Fibroblast of lung (primary cell): ENCODE measurements around the gene TRAK1. TPM values are rescaled to one million over a fixed set of nuclear protein-coding genes. Genes with fewer than 3 reads are reported as not detected.

Source experiments
- DNase-seq, 2 donors: peaks; one replicate each; pipeline versions ENCODE4 v3.0.0 to v3.0.0-alpha.2; 2010; ENCODE audit warnings: low read depth in 2 of 2
- H2AFZ ChIP-seq: 2 replicates; pipeline ENCODE4 v1.5.1; 2012; ENCODE audit warnings: low read length, control low read depth, inconsistent platforms
- H3K27ac ChIP-seq: 2 replicates; pipeline ENCODE4 v1.5.1; 2011; ENCODE audit warnings: low read length, control low read depth; ENCODE audit not compliant: insufficient read depth
- H3K27me3 ChIP-seq: 2 replicates; pipeline ENCODE4 v1.5.1; 2011; ENCODE audit warnings: mild to moderate bottlenecking, low read length; ENCODE audit not compliant: control insufficient read depth, insufficient read depth
- H3K36me3 ChIP-seq: 2 replicates; pipeline ENCODE4 v1.5.1; 2011; ENCODE audit warnings: low read length; ENCODE audit not compliant: control insufficient read depth, insufficient read depth
- H3K4me1 ChIP-seq: 2 replicates; pipeline ENCODE4 v1.5.1; 2011; ENCODE audit warnings: low read length; ENCODE audit not compliant: control insufficient read depth, insufficient read depth; ENCODE audit errors: extremely low read depth
- H3K4me2 ChIP-seq: 2 replicates; pipeline ENCODE4 v1.5.1; 2011; ENCODE audit warnings: low read length, control low read depth; ENCODE audit not compliant: insufficient read depth; ENCODE audit errors: extremely low read depth
- H3K4me3 ChIP-seq, 4 experiments: fragments of 200-600 bp in 1 of 4; sonication (generic) in 1 of 4; replicated peaks in 1 of 4; 2 replicates each; pipeline ENCODE4 v1.5.1; 2011 to 2016; ENCODE audit warnings: low read length in 4 of 4, low read depth in 3 of 4, mild to moderate bottlenecking in 3 of 4, control low read depth in 2 of 4, inconsistent platforms in 1 of 4, mixed read lengths in 1 of 4; ENCODE audit not compliant: insufficient read depth in 1 of 4; ENCODE audit errors: control extremely low read depth in 1 of 4
- H3K79me2 ChIP-seq: 2 replicates; pipeline ENCODE4 v1.5.1; 2012; ENCODE audit warnings: mild to moderate bottlenecking, low read length, inconsistent platforms; ENCODE audit not compliant: control insufficient read depth, insufficient read depth
- H3K9ac ChIP-seq: 2 replicates; pipeline ENCODE4 v1.5.1; 2011; ENCODE audit warnings: mild to moderate bottlenecking, low read length, control low read depth; ENCODE audit not compliant: insufficient read depth
- H3K9me3 ChIP-seq: 2 replicates; pipeline ENCODE4 v1.5.1; 2012; ENCODE audit warnings: low read depth, low read length; ENCODE audit not compliant: control insufficient read depth, insufficient read depth
- H4K20me1 ChIP-seq: 2 replicates; pipeline ENCODE4 v1.5.1; 2011; ENCODE audit warnings: low read length; ENCODE audit not compliant: control insufficient read depth, insufficient read depth; ENCODE audit errors: extremely low read depth
- CTCF ChIP-seq, 2 donors: IDR thresholded peaks in 1 of 2; conservative IDR thresholded peaks in 1 of 2; 1 replicate in 1 of 2; 2 replicates in 1 of 2; pipeline ENCODE4 v1.5.1; 2011 to 2012; ENCODE audit warnings: low read length in 2 of 2, control low read depth in 1 of 2, inconsistent platforms in 1 of 2, low read depth in 1 of 2, mild to moderate bottlenecking in 1 of 2
- EZH2 ChIP-seq: IDR thresholded peaks from 2 replicates; pipeline ENCODE4 v1.5.1; 2012; ENCODE audit warnings: low read length, control low read depth, mild to moderate bottlenecking; ENCODE audit errors: missing control alignments
- polyA plus RNA-seq, 2 donors: library from polyadenylated mRNA; depleted of rRNA in 1 of 2; stranded (reverse) in 1 of 2; unstranded in 1 of 2; fragments of >200 nt; gene quantifications; 2 replicates each; pipeline ENCODE4 v1.2.1, GENCODE V29; 2011 to 2012; ENCODE audit warnings: missing spikeins in 1 of 2
- total RNA-seq: library from RNA; depleted of rRNA; stranded (reverse); fragments of >200 nt; gene quantifications from 2 replicates; pipeline ENCODE4 v1.2.1, GENCODE V29; 2014

The TRAK1 gene
- total and polyA plus RNA-seq, 2 donors (not counting 1 experiment from before 2014, with no cell fraction given) = 37.8 to 44.0 TPM

- Histone ChIP-seq H3K27me3 (no peaks in the 10 kb centered on the region), H3K9ac (no peak overlapping the region), H3K27ac (peak overlapping the region; percentile 66), H3K79me2 (peaks cover 68% of the 10 kb centered on the region), H3K4me3 (peak overlapping the region in 3 of 4 experiments; percentile 6 to 43 (median 37)), H3K36me3 (no peaks in the 10 kb centered on the region), H3K4me2 (peak overlapping the region; percentile 67), H3K9me3 (no peaks in the 10 kb centered on the region), H3K4me1 (peaks cover 24% of the 10 kb centered on the region), H2AFZ (no peak overlapping the region), H4K20me1 (no peaks in the 10 kb centered on the region)
- no peak for DNase-seq
- TF ChIP-seq EZH2 (no peak), CTCF (conservative IDR thresholded peaks at IDR 0.05 in 1 of 2, IDR thresholded peaks at IDR 0.05 in 1 of 2; ENCODE audit: low read depth in 1 of 2, low read length in 2 of 2) (no peak)
These were observed 18.3 kb upstream of the TRAK1 start for GRCh38 chr3:42072831-42073301.

- H3K27ac ChIP-seq = no peak overlapping the region
- H3K79me2 ChIP-seq = peaks cover 74% of the 10 kb centered on the region
These were observed 13.4 kb upstream of the TRAK1 start for GRCh38 chr3:42077785-42078184.

GRCh38 chr3:42078677-42079076, 12.5 kb upstream of the TRAK1 start:
- peak in 1 of 2 donors; percentile 45 for DNase-seq
- H3K27ac ChIP-seq = no peak overlapping the region

More at GRCh38 chr3:42077785-42078184, 13.4 kb upstream of the TRAK1 start:
- H3K9ac ChIP-seq = no peak overlapping the region
- H4K20me1 ChIP-seq = no peaks in the 10 kb centered on the region
- no peaks in the 10 kb centered on the region for H3K36me3 ChIP-seq
- TF ChIP-seq EZH2 (no peak), CTCF (conservative IDR thresholded peaks at IDR 0.05 in 1 of 2, IDR thresholded peaks at IDR 0.05 in 1 of 2; ENCODE audit: low read depth in 1 of 2, low read length in 2 of 2) (no peak)
- H3K9me3 ChIP-seq = no peaks in the 10 kb centered on the region
- H2AFZ ChIP-seq = no peak overlapping the region
- peaks cover 12% of the 10 kb centered on the region for H3K4me1 ChIP-seq
- no peak for DNase-seq
- no peak overlapping the region for H3K4me3 ChIP-seq
- no peaks in the 10 kb centered on the region for H3K27me3 ChIP-seq
- H3K4me2 ChIP-seq = no peak overlapping the region

More at GRCh38 chr3:42078677-42079076, 12.5 kb upstream of the TRAK1 start:
- Histone ChIP-seq H4K20me1 (no peaks in the 10 kb centered on the region), H3K9me3 (no peaks in the 10 kb centered on the region), H2AFZ (no peak overlapping the region), H3K27me3 (no peaks in the 10 kb centered on the region), H3K9ac (no peak overlapping the region), H3K79me2 (peaks cover 73% of the 10 kb centered on the region), H3K4me1 (peaks cover 10% of the 10 kb centered on the region), H3K4me3 (no peak overlapping the region), H3K36me3 (no peaks in the 10 kb centered on the region), H3K4me2 (no peak overlapping the region)
- no peak for TF ChIP-seq CTCF (conservative IDR thresholded peaks at IDR 0.05 in 1 of 2, IDR thresholded peaks at IDR 0.05 in 1 of 2; ENCODE audit: low read depth in 1 of 2, low read length in 2 of 2)
- TF ChIP-seq EZH2 = no peak
